HepG2 (cell line): ENCODE data around the gene FMNL2.

ENCODE experiments used
- AGO1 ChIP-seq: fragments of 200-400 bp; formaldehyde crosslinking; IDR thresholded peaks from 2 replicates; pipeline ENCODE4 v1.6.1; 2017; ENCODE audit warnings: mild to moderate bottlenecking, low read depth, low read length, moderate library complexity; ENCODE audit not compliant: poor library complexity, severe bottlenecking
- ARNT2 ChIP-seq: sonication (generic); formaldehyde crosslinking; IDR thresholded peaks from 2 replicates; pipeline ENCODE4 v1.8.0; 2022; ENCODE audit warnings: mild to moderate bottlenecking, low read depth, missing genetic modification reagents, moderate library complexity
- CTCF ChIP-seq: sonication (generic); formaldehyde crosslinking; IDR thresholded peaks from 2 replicates; pipeline ENCODE4 v1.5.0; 2020; ENCODE audit warnings: mild to moderate bottlenecking, missing genetic modification reagents, moderate library complexity
- DNMT3B ChIP-seq: conservative IDR thresholded peaks from 2 replicates; pipeline ENCODE4 v1.6.1; 2016; ENCODE audit warnings: missing biosample characterization, control low read depth
- ETV6 ChIP-seq: sonication (generic); formaldehyde crosslinking; conservative IDR thresholded peaks from 2 replicates; pipeline ENCODE4 v1.4.0; 2020; ENCODE audit warnings: missing genetic modification reagents
- SIN3B ChIP-seq: fragments of 150-350 bp; IDR thresholded peaks from 2 replicates; pipeline ENCODE4 v1.6.1; 2014; ENCODE audit warnings: low read length
- SMARCC2 ChIP-seq: fragments of 450-650 bp; IDR thresholded peaks from 2 replicates; pipeline ENCODE4 v1.6.1; 2017; ENCODE audit warnings: antibody characterized with exemption, mild to moderate bottlenecking
- ZBTB2 ChIP-seq: sonication (generic); formaldehyde crosslinking; IDR thresholded peaks from 2 replicates; pipeline ENCODE4 v1.8.0; 2022; ENCODE audit warnings: low read depth, missing genetic modification reagents
- ZNF24 ChIP-seq: fragments of 450-650 bp; IDR thresholded peaks from 2 replicates; pipeline ENCODE4 v1.6.1; 2017; ENCODE audit warnings: antibody characterized with exemption, mild to moderate bottlenecking
- TF ChIP-seq, protein P1 (sequence below): IDR thresholded peaks from 2 replicates; pipeline ENCODE4 v1.6.1; 2016; ENCODE audit warnings: missing compliant biosample characterization, missing genetic modification reagents, borderline replicate concordance

DNA sequence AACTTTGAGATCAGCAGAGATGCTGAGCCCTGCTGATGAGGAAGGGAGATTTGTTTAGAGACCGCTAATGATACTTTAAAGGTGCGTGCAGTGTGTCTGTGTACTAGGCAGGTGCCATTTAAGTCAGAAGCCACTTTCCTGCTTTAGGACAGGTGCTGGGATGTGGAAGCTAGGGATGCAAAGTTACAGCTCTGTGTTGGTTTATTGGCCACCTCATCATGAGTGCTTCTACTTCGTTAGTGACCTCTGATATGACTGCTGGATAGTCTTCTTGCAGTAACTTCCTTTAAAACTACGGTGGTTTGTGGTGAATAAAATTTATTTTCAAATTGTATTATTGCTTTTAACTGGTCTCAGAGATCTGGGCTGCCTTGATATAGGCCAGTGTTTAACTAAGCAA, 44.1 kb downstream of the FMNL2 start:
- TF ChIP-seq ETV6, result no peak
- no peak for TF ChIP-seq SIN3B
- no peak for TF ChIP-seq DNMT3B (CRISPR knock-in tag)
- TF ChIP-seq, protein P1, sequence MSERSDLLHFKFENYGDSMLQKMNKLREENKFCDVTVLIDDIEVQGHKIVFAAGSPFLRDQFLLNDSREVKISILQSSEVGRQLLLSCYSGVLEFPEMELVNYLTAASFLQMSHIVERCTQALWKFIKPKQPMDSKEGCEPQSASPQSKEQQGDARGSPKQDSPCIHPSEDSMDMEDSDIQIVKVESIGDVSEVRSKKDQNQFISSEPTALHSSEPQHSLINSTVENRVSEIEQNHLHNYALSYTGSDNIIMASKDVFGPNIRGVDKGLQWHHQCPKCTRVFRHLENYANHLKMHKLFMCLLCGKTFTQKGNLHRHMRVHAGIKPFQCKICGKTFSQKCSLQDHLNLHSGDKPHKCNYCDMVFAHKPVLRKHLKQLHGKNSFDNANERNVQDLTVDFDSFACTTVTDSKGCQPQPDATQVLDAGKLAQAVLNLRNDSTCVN, result no peak
- TF ChIP-seq AGO1, result no peak
- TF ChIP-seq ZBTB2, result no peak
- TF ChIP-seq ZNF24, result no peak
- no peak for TF ChIP-seq ARNT2
- no peak for TF ChIP-seq SMARCC2
- TF ChIP-seq CTCF (CRISPR knock-in tag), result no peak
